WTC11 (cell line): ENCODE data around the gene TRPV5.

Source experiments
- ATF1 ChIP-seq: sonication (generic); formaldehyde crosslinking; IDR thresholded peaks from 2 replicates; pipeline ENCODE4 v1.8.1; 2023; ENCODE audit warnings: mild to moderate bottlenecking, moderate library complexity, missing genetic modification reagents
- ELF4 ChIP-seq: sonication (generic); formaldehyde crosslinking; IDR thresholded peaks from 2 replicates; pipeline ENCODE4 v1.8.1; 2022; ENCODE audit warnings: low read depth, mild to moderate bottlenecking, moderate library complexity, missing genetic modification reagents
- JUN ChIP-seq: sonication (generic); formaldehyde crosslinking; IDR thresholded peaks from 2 replicates; pipeline ENCODE4 v1.8.0; 2023; ENCODE audit warnings: mild to moderate bottlenecking, missing genetic modification reagents
- NR3C1 ChIP-seq: sonication (generic); formaldehyde crosslinking; conservative IDR thresholded peaks from 2 replicates; pipeline ENCODE4 v1.8.1; 2023; ENCODE audit warnings: low read depth, mild to moderate bottlenecking, missing genetic modification reagents
- ZNF232 ChIP-seq: sonication (generic); formaldehyde crosslinking; IDR thresholded peaks from 2 replicates; pipeline ENCODE4 v1.8.0; 2022; ENCODE audit warnings: mild to moderate bottlenecking, missing genetic modification reagents
- ZNF671 ChIP-seq: fragments of 250-450 bp; sonication (Bioruptor Pico); IDR thresholded peaks from 2 replicates; pipeline ENCODE4 v1.8.0; 2021; ENCODE audit warnings: mild to moderate bottlenecking
- TF ChIP-seq, protein P1 (sequence below): fragments of 200-600 bp; IDR thresholded peaks from 2 replicates; pipeline ENCODE4 v1.8.0; 2022; ENCODE audit warnings: antibody characterized with exemption
- TF ChIP-seq, protein P2 (sequence below): sonication (generic); formaldehyde crosslinking; IDR thresholded peaks from 2 replicates; pipeline ENCODE4 v1.8.1; 2023; ENCODE audit warnings: mild to moderate bottlenecking, moderate library complexity, missing genetic modification reagents
- TF ChIP-seq, protein P3 (sequence below): sonication (generic); formaldehyde crosslinking; IDR thresholded peaks from 2 replicates; pipeline ENCODE4 v1.8.0; 2022; ENCODE audit warnings: mild to moderate bottlenecking, missing genetic modification reagents
- TF ChIP-seq, protein P4 (sequence below): sonication (generic); formaldehyde crosslinking; IDR thresholded peaks from 2 replicates; pipeline ENCODE4 v1.8.0; 2022; ENCODE audit warnings: mild to moderate bottlenecking, missing genetic modification reagents
- TF ChIP-seq, protein P5 (sequence below): sonication (generic); formaldehyde crosslinking; IDR thresholded peaks from 2 replicates; pipeline ENCODE4 v1.8.1; 2023; ENCODE audit warnings: mild to moderate bottlenecking, missing genetic modification reagents, moderate library complexity
- TF ChIP-seq, protein P6 (sequence below): sonication (generic); formaldehyde crosslinking; IDR thresholded peaks from 2 replicates; pipeline ENCODE4 v1.8.1; 2023; ENCODE audit warnings: mild to moderate bottlenecking, missing genetic modification reagents

DNA sequence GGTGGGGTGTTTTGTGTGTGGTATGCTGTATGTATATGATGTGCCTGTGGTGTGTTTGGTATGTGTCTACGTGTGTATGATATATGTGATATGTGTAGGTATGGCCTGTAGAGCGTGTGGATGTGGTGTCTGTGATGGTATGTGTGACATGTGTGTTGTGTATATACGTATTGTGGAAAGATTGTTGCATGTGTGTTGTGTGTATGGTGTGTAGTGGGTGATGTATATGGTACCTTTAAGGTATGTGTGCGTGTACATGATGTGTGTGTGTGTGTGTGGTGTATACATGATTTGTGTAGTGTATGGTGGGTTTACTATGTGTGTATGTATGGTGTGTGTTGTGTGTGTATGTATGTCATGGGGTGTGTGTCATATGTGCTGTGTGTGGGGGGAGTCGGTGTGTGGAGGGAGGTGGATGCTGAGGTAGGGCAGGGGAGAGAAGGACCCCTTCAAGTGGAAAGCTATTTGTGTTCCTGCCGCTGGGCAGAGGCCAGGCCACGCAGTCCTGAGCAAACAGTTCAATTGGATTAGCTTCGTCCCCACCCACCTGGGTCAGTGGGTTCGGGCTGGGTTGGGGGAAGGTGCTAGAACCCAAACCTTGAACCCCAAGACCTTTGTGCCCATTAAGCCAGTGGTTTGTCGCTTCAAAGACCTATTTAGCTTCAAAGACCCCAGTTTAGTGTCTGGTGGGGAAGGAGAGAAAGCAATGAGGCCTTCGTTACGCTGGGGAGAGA is 46.1 kb downstream of the TRPV5 start:
- TF ChIP-seq, protein P1, sequence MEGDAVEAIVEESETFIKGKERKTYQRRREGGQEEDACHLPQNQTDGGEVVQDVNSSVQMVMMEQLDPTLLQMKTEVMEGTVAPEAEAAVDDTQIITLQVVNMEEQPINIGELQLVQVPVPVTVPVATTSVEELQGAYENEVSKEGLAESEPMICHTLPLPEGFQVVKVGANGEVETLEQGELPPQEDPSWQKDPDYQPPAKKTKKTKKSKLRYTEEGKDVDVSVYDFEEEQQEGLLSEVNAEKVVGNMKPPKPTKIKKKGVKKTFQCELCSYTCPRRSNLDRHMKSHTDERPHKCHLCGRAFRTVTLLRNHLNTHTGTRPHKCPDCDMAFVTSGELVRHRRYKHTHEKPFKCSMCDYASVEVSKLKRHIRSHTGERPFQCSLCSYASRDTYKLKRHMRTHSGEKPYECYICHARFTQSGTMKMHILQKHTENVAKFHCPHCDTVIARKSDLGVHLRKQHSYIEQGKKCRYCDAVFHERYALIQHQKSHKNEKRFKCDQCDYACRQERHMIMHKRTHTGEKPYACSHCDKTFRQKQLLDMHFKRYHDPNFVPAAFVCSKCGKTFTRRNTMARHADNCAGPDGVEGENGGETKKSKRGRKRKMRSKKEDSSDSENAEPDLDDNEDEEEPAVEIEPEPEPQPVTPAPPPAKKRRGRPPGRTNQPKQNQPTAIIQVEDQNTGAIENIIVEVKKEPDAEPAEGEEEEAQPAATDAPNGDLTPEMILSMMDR, result no peak
- TF ChIP-seq JUN (CRISPR knock-in tag) (no peak), ELF4 (CRISPR knock-in tag) (no peak), ZNF232 (no peak), ATF1 (CRISPR knock-in tag) (no peak), ZNF671 (CRISPR knock-in tag) (no peak), NR3C1 (CRISPR knock-in tag) (no peak)
- TF ChIP-seq, protein P2, sequence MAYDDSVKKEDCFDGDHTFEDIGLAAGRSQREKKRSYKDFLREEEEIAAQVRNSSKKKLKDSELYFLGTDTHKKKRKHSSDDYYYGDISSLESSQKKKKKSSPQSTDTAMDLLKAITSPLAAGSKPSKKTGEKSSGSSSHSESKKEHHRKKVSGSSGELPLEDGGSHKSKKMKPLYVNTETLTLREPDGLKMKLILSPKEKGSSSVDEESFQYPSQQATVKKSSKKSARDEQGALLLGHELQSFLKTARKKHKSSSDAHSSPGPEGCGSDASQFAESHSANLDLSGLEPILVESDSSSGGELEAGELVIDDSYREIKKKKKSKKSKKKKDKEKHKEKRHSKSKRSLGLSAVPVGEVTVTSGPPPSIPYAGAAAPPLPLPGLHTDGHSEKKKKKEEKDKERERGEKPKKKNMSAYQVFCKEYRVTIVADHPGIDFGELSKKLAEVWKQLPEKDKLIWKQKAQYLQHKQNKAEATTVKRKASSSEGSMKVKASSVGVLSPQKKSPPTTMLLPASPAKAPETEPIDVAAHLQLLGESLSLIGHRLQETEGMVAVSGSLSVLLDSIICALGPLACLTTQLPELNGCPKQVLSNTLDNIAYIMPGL (CRISPR knock-in tag), result no peak
- TF ChIP-seq, protein P3, sequence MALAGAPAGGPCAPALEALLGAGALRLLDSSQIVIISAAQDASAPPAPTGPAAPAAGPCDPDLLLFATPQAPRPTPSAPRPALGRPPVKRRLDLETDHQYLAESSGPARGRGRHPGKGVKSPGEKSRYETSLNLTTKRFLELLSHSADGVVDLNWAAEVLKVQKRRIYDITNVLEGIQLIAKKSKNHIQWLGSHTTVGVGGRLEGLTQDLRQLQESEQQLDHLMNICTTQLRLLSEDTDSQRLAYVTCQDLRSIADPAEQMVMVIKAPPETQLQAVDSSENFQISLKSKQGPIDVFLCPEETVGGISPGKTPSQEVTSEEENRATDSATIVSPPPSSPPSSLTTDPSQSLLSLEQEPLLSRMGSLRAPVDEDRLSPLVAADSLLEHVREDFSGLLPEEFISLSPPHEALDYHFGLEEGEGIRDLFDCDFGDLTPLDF (CRISPR knock-in tag), result no peak
- TF ChIP-seq, protein P4, sequence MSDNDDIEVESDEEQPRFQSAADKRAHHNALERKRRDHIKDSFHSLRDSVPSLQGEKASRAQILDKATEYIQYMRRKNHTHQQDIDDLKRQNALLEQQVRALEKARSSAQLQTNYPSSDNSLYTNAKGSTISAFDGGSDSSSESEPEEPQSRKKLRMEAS (CRISPR knock-in tag), result no peak
- TF ChIP-seq, protein P5, sequence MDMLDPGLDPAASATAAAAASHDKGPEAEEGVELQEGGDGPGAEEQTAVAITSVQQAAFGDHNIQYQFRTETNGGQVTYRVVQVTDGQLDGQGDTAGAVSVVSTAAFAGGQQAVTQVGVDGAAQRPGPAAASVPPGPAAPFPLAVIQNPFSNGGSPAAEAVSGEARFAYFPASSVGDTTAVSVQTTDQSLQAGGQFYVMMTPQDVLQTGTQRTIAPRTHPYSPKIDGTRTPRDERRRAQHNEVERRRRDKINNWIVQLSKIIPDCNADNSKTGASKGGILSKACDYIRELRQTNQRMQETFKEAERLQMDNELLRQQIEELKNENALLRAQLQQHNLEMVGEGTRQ (CRISPR knock-in tag), result no peak
- TF ChIP-seq, protein P6, sequence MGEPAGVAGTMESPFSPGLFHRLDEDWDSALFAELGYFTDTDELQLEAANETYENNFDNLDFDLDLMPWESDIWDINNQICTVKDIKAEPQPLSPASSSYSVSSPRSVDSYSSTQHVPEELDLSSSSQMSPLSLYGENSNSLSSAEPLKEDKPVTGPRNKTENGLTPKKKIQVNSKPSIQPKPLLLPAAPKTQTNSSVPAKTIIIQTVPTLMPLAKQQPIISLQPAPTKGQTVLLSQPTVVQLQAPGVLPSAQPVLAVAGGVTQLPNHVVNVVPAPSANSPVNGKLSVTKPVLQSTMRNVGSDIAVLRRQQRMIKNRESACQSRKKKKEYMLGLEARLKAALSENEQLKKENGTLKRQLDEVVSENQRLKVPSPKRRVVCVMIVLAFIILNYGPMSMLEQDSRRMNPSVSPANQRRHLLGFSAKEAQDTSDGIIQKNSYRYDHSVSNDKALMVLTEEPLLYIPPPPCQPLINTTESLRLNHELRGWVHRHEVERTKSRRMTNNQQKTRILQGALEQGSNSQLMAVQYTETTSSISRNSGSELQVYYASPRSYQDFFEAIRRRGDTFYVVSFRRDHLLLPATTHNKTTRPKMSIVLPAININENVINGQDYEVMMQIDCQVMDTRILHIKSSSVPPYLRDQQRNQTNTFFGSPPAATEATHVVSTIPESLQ (CRISPR knock-in tag), result no peak
